H9 (cell line): Measurements from ENCODE around the gene TGFBR3L. TPM values are rescaled to one million over a fixed set of nuclear protein-coding genes. Genes with fewer than 3 reads are reported as not detected.

ENCODE experiments used
- DNase-seq: peaks from one replicate; pipeline ENCODE4 v3.0.0-alpha.2; 2017
- H2AFZ ChIP-seq: one replicate; pipeline ENCODE4 v1.6.1; 2013; ENCODE audit warnings: mild to moderate bottlenecking, low read length, control low read depth, moderate library complexity
- H2AK5ac ChIP-seq: 2 replicates; pipeline ENCODE4 v1.6.1; 2013; ENCODE audit warnings: low read length, control low read depth, mixed read lengths; ENCODE audit not compliant: insufficient read length
- H2BK120ac ChIP-seq: one replicate; pipeline ENCODE4 v1.6.1; 2013; ENCODE audit warnings: low read depth, mild to moderate bottlenecking, low read length, control low read depth, inconsistent platforms; ENCODE audit not compliant: poor library complexity, severe bottlenecking
- H2BK12ac ChIP-seq: 2 replicates; pipeline ENCODE4 v1.6.1; 2013; ENCODE audit warnings: low read length, control low read depth, mixed read lengths, low read depth; ENCODE audit not compliant: insufficient read length
- H2BK15ac ChIP-seq: 2 replicates; pipeline ENCODE4 v1.6.1; 2013; ENCODE audit warnings: low read depth, low read length, control low read depth
- H2BK20ac ChIP-seq: one replicate; pipeline ENCODE4 v1.6.1; 2013; ENCODE audit warnings: low read depth, mild to moderate bottlenecking, low read length, control low read depth, inconsistent platforms; ENCODE audit not compliant: poor library complexity, severe bottlenecking
- H2BK5ac ChIP-seq: 2 replicates; pipeline ENCODE4 v1.6.1; 2013; ENCODE audit warnings: low read length, control low read depth, mixed read lengths; ENCODE audit not compliant: insufficient read length
- H3K14ac ChIP-seq: 2 replicates; pipeline ENCODE4 v1.6.1; 2013; ENCODE audit warnings: low read length, control low read depth; ENCODE audit not compliant: insufficient read depth
- H3K18ac ChIP-seq: 2 replicates; pipeline ENCODE4 v1.6.1; 2013; ENCODE audit warnings: low read depth, mild to moderate bottlenecking, mixed read lengths, low read length, control low read depth; ENCODE audit not compliant: insufficient read length
- H3K23ac ChIP-seq: 2 replicates; pipeline ENCODE4 v1.6.1; 2013; ENCODE audit warnings: low read length, control low read depth, mixed read lengths, low read depth; ENCODE audit not compliant: insufficient read length
- H3K23me2 ChIP-seq: 2 replicates; pipeline ENCODE4 v1.6.1; 2013; ENCODE audit warnings: low read depth, mild to moderate bottlenecking, mixed read lengths, low read length, control low read depth; ENCODE audit not compliant: insufficient read length, poor library complexity, severe bottlenecking
- H3K27ac ChIP-seq: 2 replicates; pipeline ENCODE4 v1.5.1; 2013; ENCODE audit warnings: low read length, control low read depth, mixed read lengths, low read depth; ENCODE audit not compliant: insufficient read length
- H3K27me3 ChIP-seq: 2 replicates; pipeline ENCODE4 v1.6.1; 2013; ENCODE audit warnings: low read length, control low read depth, inconsistent platforms; ENCODE audit not compliant: insufficient read depth
- H3K4ac ChIP-seq: 2 replicates; pipeline ENCODE4 v1.6.1; 2013; ENCODE audit warnings: low read depth, mild to moderate bottlenecking, control low read depth, inconsistent platforms, low read length, moderate library complexity
- H3K4me1 ChIP-seq: 2 replicates; pipeline ENCODE4 v1.6.1; 2013; ENCODE audit warnings: low read length, control low read depth, inconsistent platforms; ENCODE audit not compliant: insufficient read depth
- H3K4me2 ChIP-seq: 2 replicates; pipeline ENCODE4 v1.6.1; 2013; ENCODE audit warnings: low read length, control low read depth, mixed read lengths; ENCODE audit not compliant: insufficient read length, insufficient read depth
- H3K56ac ChIP-seq: 2 replicates; pipeline ENCODE4 v1.6.1; 2013; ENCODE audit warnings: low read depth, mild to moderate bottlenecking, mixed read lengths, low read length, control low read depth; ENCODE audit not compliant: insufficient read length
- H3K79me1 ChIP-seq: 2 replicates; pipeline ENCODE4 v1.6.1; 2013; ENCODE audit warnings: low read depth, mild to moderate bottlenecking, moderate library complexity, low read length, control low read depth, inconsistent platforms; ENCODE audit not compliant: insufficient read depth, poor library complexity, severe bottlenecking
- H3K79me2 ChIP-seq: 2 replicates; pipeline ENCODE4 v1.6.1; 2013; ENCODE audit warnings: low read length, control low read depth, inconsistent platforms; ENCODE audit not compliant: insufficient read depth
- H3K9ac ChIP-seq: 2 replicates; pipeline ENCODE4 v1.6.1; 2013; ENCODE audit warnings: low read length, control low read depth, mixed read lengths; ENCODE audit not compliant: insufficient read length; ENCODE audit errors: extremely low read depth
- H3K9me3 ChIP-seq: one replicate; pipeline ENCODE4 v1.6.1; 2013; ENCODE audit warnings: low read depth, low read length, inconsistent platforms; ENCODE audit not compliant: control insufficient read depth
- H3T11ph ChIP-seq: one replicate; pipeline ENCODE4 v1.6.1; 2013; ENCODE audit warnings: mild to moderate bottlenecking, low read length, control low read depth, inconsistent platforms
- H4K20me1 ChIP-seq: one replicate; pipeline ENCODE4 v1.6.1; 2013; ENCODE audit not compliant: control insufficient read depth, insufficient read length, insufficient read depth
- H4K5ac ChIP-seq: 2 replicates; pipeline ENCODE4 v1.6.1; 2013; ENCODE audit warnings: low read depth, mild to moderate bottlenecking, mixed read lengths, low read length, control low read depth; ENCODE audit not compliant: insufficient read length
- H4K8ac ChIP-seq: replicated peaks from 2 replicates; pipeline ENCODE4 v1.6.1; 2013; ENCODE audit warnings: low read length, control low read depth, mixed read lengths, low read depth; ENCODE audit not compliant: insufficient read length
- H4K91ac ChIP-seq: 2 replicates; pipeline ENCODE4 v1.6.1; 2013; ENCODE audit warnings: low read depth, mild to moderate bottlenecking, moderate library complexity, mixed read lengths, low read length, control low read depth; ENCODE audit not compliant: insufficient read length
- H3K27ac Mint-ChIP-seq, 3 experiments: 2 replicates in 2 of 3; 3 replicates in 1 of 3; pipeline ENCODE4 v1.8.0; 2020 to 2021; ENCODE audit warnings: mixed read lengths in 3 of 3, mild to moderate bottlenecking in 1 of 3, moderate library complexity in 1 of 3
- H3K27me3 Mint-ChIP-seq: 2 replicates; pipeline ENCODE4 v1.8.0; 2021; ENCODE audit warnings: low read depth, mild to moderate bottlenecking, moderate library complexity, mixed read lengths
- H3K36me3 Mint-ChIP-seq, 3 experiments: 2 replicates in 2 of 3; 3 replicates in 1 of 3; pipeline ENCODE4 v1.8.0; 2020 to 2021; ENCODE audit warnings: low read depth in 3 of 3, mixed read lengths in 3 of 3; ENCODE audit not compliant: insufficient read depth in 1 of 3
- H3K4me1 Mint-ChIP-seq, 2 experiments: 2 replicates each; pipeline ENCODE4 v1.8.0; 2020; ENCODE audit warnings: mixed read lengths in 2 of 2
- H3K4me3 Mint-ChIP-seq, 2 experiments: 2 replicates in 1 of 2; 3 replicates in 1 of 2; pipeline ENCODE4 v1.8.0; 2020 to 2021; ENCODE audit warnings: mild to moderate bottlenecking in 2 of 2, mixed read lengths in 2 of 2, moderate library complexity in 1 of 2
- H3K9me3 Mint-ChIP-seq, 2 experiments: 2 replicates in 1 of 2; 3 replicates in 1 of 2; pipeline ENCODE4 v1.8.0; 2020; ENCODE audit warnings: mild to moderate bottlenecking in 2 of 2, mixed read lengths in 2 of 2, moderate library complexity in 1 of 2
- WGBS: extraction: QIAGEN DNeasy Blood & Tissue Kit; methylation state at CpG from one replicate; pipeline ENCODE4 v1.1.7; 2013; ENCODE audit warnings: missing lambda C conversion rate, low lambda C conversion rate, mixed read lengths; ENCODE audit not compliant: insufficient read length; ENCODE audit errors: extremely low coverage; 5-methylcytosine and 5-hydroxymethylcytosine counted together
- long read RNA-seq: library from polyadenylated mRNA; unstranded; transcript quantifications from one replicate; pipeline ENCODE4 v2.0.0, GENCODE V29; 2020
- total RNA-seq: library from RNA; stranded (reverse); gene quantifications from 2 replicates; pipeline ENCODE4 v1.2.1, GENCODE V29; 2021
- TF ChIP-seq, protein P1 (sequence below): fragments of 200-600 bp; sonication (generic); conservative IDR thresholded peaks from 3 replicates; pipeline ENCODE4 v1.8.0; 2021; ENCODE audit warnings: antibody characterized with exemption, mild to moderate bottlenecking

The TGFBR3L gene
- 5.5 and 6.5 TPM in 2 replicates for total RNA-seq
- long read RNA-seq, partial matches to known transcripts: 1 of 7 reads
- long read RNA-seq, other reads (novel, unspliced or antisense): 1 of 7 reads

DNA sequence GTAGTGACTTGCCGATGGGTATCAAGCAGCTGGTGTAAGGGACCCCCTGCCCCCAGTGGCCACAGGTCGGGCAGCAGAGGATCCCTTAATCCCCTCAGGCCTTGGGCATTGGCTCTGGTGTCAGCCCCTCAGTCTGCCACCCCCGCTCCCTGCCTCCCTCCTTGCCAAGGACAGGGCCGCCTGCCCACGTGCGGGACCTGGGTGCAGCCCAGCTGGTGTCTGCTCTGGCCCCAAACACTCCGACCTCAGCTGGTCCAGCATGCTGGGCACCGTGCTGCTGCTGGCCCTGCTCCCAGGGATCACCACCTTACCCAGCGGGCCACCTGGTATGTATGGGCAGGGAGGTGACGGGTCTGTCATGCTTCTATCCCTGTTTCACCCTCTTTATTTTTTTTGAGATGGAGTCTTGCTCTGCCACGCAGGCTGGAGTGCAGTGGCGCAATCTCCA, at the start of gene TGFBR3L:
TSS of gene TGFBR3L (plus strand) at position 233 of the 448 bp plus-strand sequence.
- Histone ChIP-seq H3K79me1 (no peaks in the 10 kb centered on the region), H3K4me2 (peak within 1 kb of the TSS; percentile 3), H3K4me1 (no peaks in the 10 kb centered on the region), H2BK12ac (no peak within 1 kb of the TSS), H3K79me2 (no peaks in the 10 kb centered on the region), H2AK5ac (no peak within 1 kb of the TSS), H3K23ac (no peak within 1 kb of the TSS), H2BK20ac (no peak within 1 kb of the TSS), H2AFZ (no peak within 1 kb of the TSS), H4K5ac (no peak within 1 kb of the TSS), H4K8ac (no peak within 1 kb of the TSS), H3K14ac (no peak within 1 kb of the TSS), H4K20me1 (no peaks in the 10 kb centered on the region), H3K23me2 (peaks cover 13% of the 10 kb centered on the region), H3T11ph (no peak within 1 kb of the TSS), H2BK15ac (no peak within 1 kb of the TSS), H2BK120ac (no peak within 1 kb of the TSS), H2BK5ac (no peak within 1 kb of the TSS), H3K27ac (no peak within 1 kb of the TSS), H4K91ac (no peak within 1 kb of the TSS), H3K56ac (no peak within 1 kb of the TSS), H3K18ac (no peak within 1 kb of the TSS), H3K9ac (no peak within 1 kb of the TSS), H3K9me3 (no peaks in the 10 kb centered on the region), H3K4ac (no peak within 1 kb of the TSS), H3K27me3 (peaks cover 16% of the 10 kb centered on the region; the same call in 1 of the 2 replicates)
- Mint-ChIP-seq H3K9me3 (no peaks in the 10 kb centered on the region; a peak in 1 of 5 replicates), H3K27ac (no peak within 1 kb of the TSS), H3K27me3 (peaks cover 52% of the 10 kb centered on the region), H3K36me3 (peaks cover 15 to 28% (median 24%) of the 10 kb centered on the region in 3 experiments; a peak in 6 of 7 replicates), H3K4me3 (peak within 1 kb of the TSS; percentile 53 to 91), H3K4me1 (peaks cover 13 to 20% of the 10 kb centered on the region in 2 experiments)
- WGBS: no CpG with 5 or more reads among the region's 12 CpGs
- TF ChIP-seq, protein P1, sequence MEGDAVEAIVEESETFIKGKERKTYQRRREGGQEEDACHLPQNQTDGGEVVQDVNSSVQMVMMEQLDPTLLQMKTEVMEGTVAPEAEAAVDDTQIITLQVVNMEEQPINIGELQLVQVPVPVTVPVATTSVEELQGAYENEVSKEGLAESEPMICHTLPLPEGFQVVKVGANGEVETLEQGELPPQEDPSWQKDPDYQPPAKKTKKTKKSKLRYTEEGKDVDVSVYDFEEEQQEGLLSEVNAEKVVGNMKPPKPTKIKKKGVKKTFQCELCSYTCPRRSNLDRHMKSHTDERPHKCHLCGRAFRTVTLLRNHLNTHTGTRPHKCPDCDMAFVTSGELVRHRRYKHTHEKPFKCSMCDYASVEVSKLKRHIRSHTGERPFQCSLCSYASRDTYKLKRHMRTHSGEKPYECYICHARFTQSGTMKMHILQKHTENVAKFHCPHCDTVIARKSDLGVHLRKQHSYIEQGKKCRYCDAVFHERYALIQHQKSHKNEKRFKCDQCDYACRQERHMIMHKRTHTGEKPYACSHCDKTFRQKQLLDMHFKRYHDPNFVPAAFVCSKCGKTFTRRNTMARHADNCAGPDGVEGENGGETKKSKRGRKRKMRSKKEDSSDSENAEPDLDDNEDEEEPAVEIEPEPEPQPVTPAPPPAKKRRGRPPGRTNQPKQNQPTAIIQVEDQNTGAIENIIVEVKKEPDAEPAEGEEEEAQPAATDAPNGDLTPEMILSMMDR: no peak
- DNase-seq: no peak
